NT2/D1 (cell line): ENCODE measurements around the gene SELPLG.

Source experiments
- SUZ12 ChIP-seq: IDR thresholded peaks from 2 replicates; pipeline ENCODE4 v1.6.1; 2011; ENCODE audit not compliant: insufficient read length, insufficient read depth; ENCODE audit errors: extremely low read depth
- YY1 ChIP-seq: IDR thresholded peaks from 2 replicates; pipeline ENCODE4 v1.6.1; 2011; ENCODE audit not compliant: insufficient read length, insufficient read depth
- ZNF274 ChIP-seq: IDR thresholded peaks from 2 replicates; pipeline ENCODE4 v1.6.1; 2011; ENCODE audit warnings: mild to moderate bottlenecking, low read depth, low read length

DNA sequence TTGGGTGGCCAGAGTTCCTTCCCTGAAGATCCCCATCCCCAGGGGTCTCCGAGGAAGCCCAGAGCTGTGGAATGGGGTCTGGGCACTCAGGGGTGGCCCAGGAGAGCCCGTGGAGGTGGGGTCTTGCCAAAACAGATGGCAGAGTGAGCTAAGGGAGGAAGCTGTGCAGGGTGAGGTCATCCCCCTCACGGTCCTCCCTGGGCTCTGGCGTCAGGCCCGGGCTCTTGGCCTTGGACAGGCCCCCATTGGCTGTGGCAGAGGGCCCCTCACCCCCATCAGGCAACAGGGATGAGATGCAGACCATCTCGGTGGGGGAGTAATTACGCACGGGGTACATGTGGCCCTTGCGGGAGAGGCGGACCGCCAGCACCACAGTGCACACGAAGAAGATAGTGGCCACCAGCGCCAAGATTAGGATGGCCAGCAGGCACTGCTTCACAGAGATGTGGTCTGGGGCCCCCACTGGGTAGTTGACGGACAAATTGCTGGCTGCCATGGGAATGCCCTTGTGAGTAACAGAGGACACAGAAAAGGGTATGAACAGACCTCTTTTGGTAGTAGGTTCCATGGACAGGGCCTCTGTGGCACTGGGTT lies 10.7 kb downstream of the SELPLG start:
- TF ChIP-seq YY1, result no peak
- TF ChIP-seq SUZ12, result no peak
- TF ChIP-seq ZNF274, result no peak
